BJ (cell line): ENCODE measurements around the gene BBC3. TPM values are rescaled to one million over a fixed set of nuclear protein-coding genes. Genes with fewer than 3 reads are reported as not detected.
"Not testable (repeated sequence)": the region's sequence is repeated elsewhere in the genome, so short reads cannot be mapped to it uniquely, and the experiment has no call there.

Experiments
- CTCF ChIA-PET: fragments of 350-600 bp; formaldehyde crosslinking; extraction: SDS; loops from one replicate; lab custom pipeline; 2021; ENCODE audit warnings: antibody characterized with exemption, inconsistent platforms; lab: Yijun Ruan, JAX
- POLR2A ChIA-PET: fragments of 300-600 bp; sonication (Branson Sonifier 250); formaldehyde crosslinking; extraction: SDS; loops from one replicate; lab custom pipeline; 2021; ENCODE audit warnings: antibody characterized with exemption; lab: Charles Lee
- DNase-seq: peaks from one replicate; pipeline ENCODE4 v3.0.0-alpha.2; 2011; ENCODE audit warnings: low read depth
- H3K27me3 ChIP-seq: 2 replicates; pipeline ENCODE4 v1.6.0; 2011; ENCODE audit warnings: low read length; ENCODE audit not compliant: control insufficient read depth, insufficient read depth
- H3K36me3 ChIP-seq: 2 replicates; pipeline ENCODE4 v1.5.1; 2011; ENCODE audit warnings: low read length; ENCODE audit not compliant: control insufficient read depth, insufficient read depth
- H3K4me3 ChIP-seq: 2 replicates; pipeline ENCODE4 v1.5.1; 2011; ENCODE audit warnings: low read depth, mild to moderate bottlenecking, control low read depth, low read length
- CTCF ChIP-seq: IDR thresholded peaks from 2 replicates; pipeline ENCODE4 v1.5.1; 2011; ENCODE audit warnings: low read depth, mild to moderate bottlenecking, control low read depth, inconsistent platforms, low read length, moderate library complexity; ENCODE audit not compliant: insufficient read depth
- polyA minus RNA-seq: library from RNA; depleted of rRNA, polyadenylated mRNA; stranded (reverse); fragments of >200 nt; gene quantifications from 2 replicates; pipeline ENCODE4 v1.2.3, GENCODE V29; 2011; rRNA and poly(A)+ RNA removed
- polyA plus RNA-seq: library from polyadenylated mRNA; depleted of rRNA; stranded (reverse); fragments of >200 nt; gene quantifications from 2 replicates; pipeline ENCODE4 v1.2.3, GENCODE V29; 2011; rRNA removed

Gene BBC3
- polyA plus RNA-seq (5.2 and 5.7 TPM in 2 replicates), polyA minus RNA-seq (4.4 and 6.5 TPM in 2 replicates)

- CTCF ChIA-PET, result no interaction called here
Measured at GRCh38 chr19:47230921-47231214, at the start of gene BBC3. TSS of gene BBC3 (minus strand) at chr19:47231199. CDS start at chr19:47228431, 2,768 bp downstream.

GRCh38 chr19:47280183-47280797, 49.3 kb upstream of the BBC3 start:
- peaks cover 2% of the 10 kb centered on the region; the same call in 1 of the 2 replicates for H3K36me3 ChIP-seq
- peak; percentile 55 for TF ChIP-seq CTCF
- no peak for DNase-seq
- no peaks in the 10 kb centered on the region for H3K27me3 ChIP-seq
- no peak overlapping the region for H3K4me3 ChIP-seq
- ChIA-PET POLR2A (interaction anchor here (0.6 kb wide), 1 partner anchor 111 kb away, joined by 4 read pairs; no protein-coding TSS in a partner anchor), CTCF (interaction anchor here (0.8 kb wide), 1 partner anchor 15 kb away, joined by 3 read pairs; no protein-coding TSS in a partner anchor)

More at GRCh38 chr19:47230921-47231214, at the start of gene BBC3:
- Histone ChIP-seq H3K4me3 (peak within 1 kb of the TSS; percentile 77), H3K36me3 (peaks cover 5% of the 10 kb centered on the region), H3K27me3 (no peaks in the 10 kb centered on the region)
- POLR2A ChIA-PET, result no interaction called here
- TF ChIP-seq CTCF, result no peak
- no peak for DNase-seq

GRCh38 chr19:47276513-47276912, 45.5 kb upstream of the BBC3 start:
- DNase-seq, H3K27me3 ChIP-seq, H3K4me3 ChIP-seq, POLR2A ChIA-PET, H3K36me3 ChIP-seq: not testable (repeated sequence)
- CTCF ChIA-PET, result interaction anchor here (0.5 to 3.9 kb wide), 12 partner anchors 8 to 438 kb away, joined by 3 to 25 read pairs (median 4); partner anchors contain the start of genes DHX34 and EHD2

- no peak for DNase-seq
- no peak for TF ChIP-seq CTCF
- H3K36me3 ChIP-seq, result peaks cover 10% of the 10 kb centered on the region
- ChIA-PET CTCF (interaction anchor here (0.5 to 3.9 kb wide), 14 partner anchors 9 to 439 kb away, joined by 3 to 25 read pairs (median 4); partner anchors contain the start of genes DHX34 and EHD2), POLR2A (no interaction called here)
- H3K4me3 ChIP-seq, result no peak overlapping the region
- no peaks in the 10 kb centered on the region for H3K27me3 ChIP-seq
Measured at GRCh38 chr19:47275791-47276461, 44.9 kb upstream of the BBC3 start.

- ChIA-PET POLR2A (interaction anchor here (0.7 to 2.0 kb wide), 2 partner anchors 18 to 545 kb away, joined by 3 to 15 read pairs; partner anchors contain the start of gene CCDC9), CTCF (interaction anchor here (0.6 to 3.9 kb wide), 13 partner anchors 9 to 561 kb away, joined by 3 to 25 read pairs (median 4); partner anchors contain the start of genes DHX34 and EHD2)
- Histone ChIP-seq H3K36me3 (peaks cover 18% of the 10 kb centered on the region), H3K4me3 (peak overlapping the region; percentile 40), H3K27me3 (no peaks in the 10 kb centered on the region)
- DNase-seq, result no peak
- TF ChIP-seq CTCF, result no peak
Measured at GRCh38 chr19:47274891-47275761, 44.1 kb upstream of the BBC3 start.
